Prostate gland (tissue), 2 donors: ENCODE results near the gene ZNF516. TPM values are rescaled to one million over a fixed set of nuclear protein-coding genes. Genes with fewer than 3 reads are reported as not detected.
A peak's percentile ranks its signal among the peaks of the same experiment; 100 is the strongest.

Experiments used
- DNase-seq: peaks from one replicate; pipeline ENCODE4 v3.0.0-alpha.2; 2019; ENCODE audit warnings: low spot score
- H3K27ac ChIP-seq, 2 donors: fragments of 200-600 bp; sonication (generic); 2 replicates each; pipeline ENCODE4 v1.5.1; 2017 to 2019
- H3K27me3 ChIP-seq: fragments of 200-600 bp; sonication (generic); replicated peaks from 2 replicates; pipeline ENCODE4 v1.5.1; 2019; ENCODE audit not compliant: insufficient read depth
- H3K36me3 ChIP-seq, 2 donors: fragments of 200-600 bp; sonication (generic); 1 replicate in 1 of 2; 2 replicates in 1 of 2; pipeline versions ENCODE4 v1.5.1 to v1.8.1; 2017 to 2019
- H3K4me1 ChIP-seq: fragments of 200-600 bp; sonication (generic); replicated peaks from 2 replicates; pipeline ENCODE4 v1.5.1; 2019
- H3K4me3 ChIP-seq, 2 donors: fragments of 200-600 bp; sonication (generic); 2 replicates each; pipeline ENCODE4 v1.5.1; 2017 to 2019
- H3K9me3 ChIP-seq: fragments of 200-600 bp; sonication (generic); 2 replicates; pipeline ENCODE4 v1.5.1; 2017
- POLR2A ChIP-seq: fragments of 450-650 bp; IDR thresholded peaks from one replicate; pipeline ENCODE4 v1.6.1; 2016; ENCODE audit warnings: antibody characterized with exemption, mild to moderate bottlenecking
- POLR2AphosphoS5 ChIP-seq: sonication (generic); formaldehyde crosslinking; IDR thresholded peaks from one replicate; pipeline ENCODE4 v1.6.1; 2017; ENCODE audit warnings: antibody characterized with exemption
- WGBS: methylation state at CpG from one replicate; pipeline ENCODE4 v1.1.5; 2018; 5-methylcytosine and 5-hydroxymethylcytosine counted together
- intact Hi-C: fragments of 100-400 bp; cut with DNase I; formaldehyde crosslinking; loops from one replicate; pipeline ENCODE4 v1.14.2; 2022
- total RNA-seq, 2 donors: library from RNA; depleted of rRNA; stranded (reverse); fragments of >200 nt; gene quantifications; one replicate each; pipeline ENCODE4 v1.1.0, GENCODE V29; 2016
- TF ChIP-seq, protein P1 (sequence below), 4 experiments: fragments of 200-600 bp in 2 of 4; fragments of 450-650 bp in 2 of 4; sonication (generic) in 2 of 4; IDR thresholded peaks; 1 replicate in 3 of 4; 2 replicates in 1 of 4; pipeline ENCODE4 v1.5.1; 2016 to 2019; ENCODE audit warnings: antibody characterized with exemption in 4 of 4, mild to moderate bottlenecking in 2 of 4, moderate library complexity in 2 of 4

ZNF516 gene
- total RNA-seq, 2 donors from 2014 or later: 25.0 to 158 TPM

GRCh38 chr18:76495435-76496193, 572 bp upstream of the ZNF516 start:
- Histone ChIP-seq H3K4me1 (no peaks in the 10 kb centered on the region), H3K27me3 (no peaks in the 10 kb centered on the region), H3K9me3 (no peaks in the 10 kb centered on the region), H3K4me3 (peak overlapping the region; percentile 69 to 86), H3K36me3 (no peaks in the 10 kb centered on the region), H3K27ac (peak overlapping the region; percentile 72 to 81)
- intact Hi-C loops: loop anchor here (2.0 to 10.0 kb wide), 3 partner anchors 23 to 189 kb away; no protein-coding TSS in a partner anchor
- WGBS: 0% methylated on average over 41 of the region's 43 CpGs
- TF ChIP-seq, protein P1, sequence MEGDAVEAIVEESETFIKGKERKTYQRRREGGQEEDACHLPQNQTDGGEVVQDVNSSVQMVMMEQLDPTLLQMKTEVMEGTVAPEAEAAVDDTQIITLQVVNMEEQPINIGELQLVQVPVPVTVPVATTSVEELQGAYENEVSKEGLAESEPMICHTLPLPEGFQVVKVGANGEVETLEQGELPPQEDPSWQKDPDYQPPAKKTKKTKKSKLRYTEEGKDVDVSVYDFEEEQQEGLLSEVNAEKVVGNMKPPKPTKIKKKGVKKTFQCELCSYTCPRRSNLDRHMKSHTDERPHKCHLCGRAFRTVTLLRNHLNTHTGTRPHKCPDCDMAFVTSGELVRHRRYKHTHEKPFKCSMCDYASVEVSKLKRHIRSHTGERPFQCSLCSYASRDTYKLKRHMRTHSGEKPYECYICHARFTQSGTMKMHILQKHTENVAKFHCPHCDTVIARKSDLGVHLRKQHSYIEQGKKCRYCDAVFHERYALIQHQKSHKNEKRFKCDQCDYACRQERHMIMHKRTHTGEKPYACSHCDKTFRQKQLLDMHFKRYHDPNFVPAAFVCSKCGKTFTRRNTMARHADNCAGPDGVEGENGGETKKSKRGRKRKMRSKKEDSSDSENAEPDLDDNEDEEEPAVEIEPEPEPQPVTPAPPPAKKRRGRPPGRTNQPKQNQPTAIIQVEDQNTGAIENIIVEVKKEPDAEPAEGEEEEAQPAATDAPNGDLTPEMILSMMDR (IDR thresholded peaks at IDR 0.05): no peak
- TF ChIP-seq POLR2AphosphoS5 (no peak), POLR2A (peak; percentile 41)
- DNase-seq: no peak

DNA sequence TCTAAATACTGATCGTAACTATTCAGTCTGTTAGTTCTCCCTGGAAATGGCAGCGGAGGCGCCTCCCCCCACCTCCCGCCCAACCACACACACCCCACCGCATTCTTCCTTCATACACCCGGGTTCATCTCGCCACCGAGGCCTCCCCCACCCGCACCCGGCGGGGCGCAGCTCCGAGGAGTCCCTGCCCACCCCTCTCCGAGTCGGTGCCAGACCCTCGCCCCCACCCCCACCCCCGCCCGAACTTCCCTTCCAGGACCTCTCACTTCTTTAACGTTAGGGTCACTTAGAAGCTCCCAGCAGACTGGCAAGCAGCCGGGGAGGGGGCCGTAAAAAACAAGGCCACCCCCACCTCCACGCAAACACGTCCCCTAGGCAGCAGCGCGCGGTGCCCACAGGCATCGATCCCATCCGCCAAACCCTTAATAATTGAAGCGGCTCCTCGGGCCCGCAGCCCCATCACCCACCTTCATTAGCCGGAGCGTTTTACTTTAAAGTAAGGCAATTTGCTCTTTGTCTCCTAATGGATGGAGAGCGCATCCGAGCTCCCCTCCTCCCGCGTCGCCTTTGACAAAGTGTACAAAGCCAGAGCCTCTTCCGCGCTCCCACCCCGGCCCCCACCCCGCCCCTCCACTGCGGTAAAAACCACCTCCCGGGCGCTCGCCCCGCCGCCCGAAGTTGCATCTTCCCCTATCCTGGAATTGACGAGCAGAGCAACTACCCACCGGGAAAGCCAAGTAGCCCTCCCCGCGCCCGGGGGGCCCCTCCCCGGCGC, 624 bp downstream of the ZNF516 start:
- Histone ChIP-seq H3K36me3 (no peaks in the 10 kb centered on the region), H3K27me3 (no peaks in the 10 kb centered on the region), H3K4me3 (peak overlapping the region; percentile 69 to 86), H3K4me1 (no peaks in the 10 kb centered on the region), H3K9me3 (no peaks in the 10 kb centered on the region), H3K27ac (peak overlapping the region; percentile 84 to 91)
- intact Hi-C loops: loop anchor here (5.0 to 10.0 kb wide), 3 partner anchors 47 to 190 kb away; no protein-coding TSS in a partner anchor
- under 1% methylated on average over 49 of the region's 56 CpGs for WGBS
- no peak for TF ChIP-seq POLR2AphosphoS5
- TF ChIP-seq, protein P1 (IDR thresholded peaks at IDR 0.05): no peak
- no peak for TF ChIP-seq POLR2A
- no peak for DNase-seq

DNA sequence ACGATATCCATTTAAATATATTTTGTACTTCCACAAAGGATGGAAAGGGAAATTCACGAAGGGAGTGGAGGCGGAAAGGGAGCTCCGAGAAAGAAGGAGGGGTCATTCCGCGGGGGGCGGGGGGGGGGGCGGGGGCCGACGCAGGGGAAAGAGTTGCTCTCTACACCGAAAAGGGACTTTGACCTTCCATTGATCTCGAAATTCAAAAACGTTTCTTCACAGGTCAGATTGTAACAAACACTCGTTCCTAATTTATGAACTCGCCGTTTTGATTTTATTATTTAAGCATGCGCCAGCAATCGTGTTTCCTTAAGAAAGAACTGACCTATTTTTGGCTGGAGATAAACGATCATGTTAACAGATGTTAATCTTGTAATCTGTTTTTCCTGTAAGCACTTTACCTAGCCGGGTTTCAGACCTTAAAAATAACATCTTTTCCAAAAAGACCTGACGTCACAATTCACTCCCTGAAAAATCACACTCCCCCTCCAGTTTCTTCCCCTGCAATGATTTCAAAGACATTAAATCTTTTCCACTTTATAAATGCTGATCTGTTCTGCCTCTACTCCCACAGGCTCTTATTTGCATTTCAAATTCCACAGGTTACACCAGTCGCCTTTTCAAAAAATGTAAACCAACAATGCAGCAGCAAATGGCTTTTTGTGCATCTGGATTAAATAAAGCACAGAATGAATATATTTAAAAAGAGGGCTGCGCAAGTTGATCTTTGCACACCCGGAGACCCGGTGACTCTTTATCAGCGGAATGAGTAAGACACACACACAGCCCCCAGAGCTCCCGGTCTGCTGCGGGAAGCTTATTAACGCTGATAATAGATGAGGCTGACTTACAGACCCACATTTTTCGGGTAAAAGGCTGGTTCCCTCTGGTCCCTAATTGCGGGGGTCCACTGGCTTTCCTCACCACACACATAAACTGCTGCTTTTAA, 1.6 kb downstream of the ZNF516 start:
- TF ChIP-seq, protein P1 (IDR thresholded peaks at IDR 0.05): no peak
- no peak for TF ChIP-seq POLR2A
- no peak for TF ChIP-seq POLR2AphosphoS5
- under 1% methylated on average over 31 of the region's 31 CpGs for WGBS
- intact Hi-C loops: loop anchor here (5.0 to 10.0 kb wide), 3 partner anchors 46 to 191 kb away; no protein-coding TSS in a partner anchor
- Histone ChIP-seq H3K9me3 (no peaks in the 10 kb centered on the region), H3K36me3 (no peaks in the 10 kb centered on the region), H3K27me3 (no peaks in the 10 kb centered on the region), H3K4me3 (peak overlapping the region; percentile 69 to 86), H3K27ac (peak overlapping the region; percentile 84 to 91), H3K4me1 (no peaks in the 10 kb centered on the region)
- no peak for DNase-seq

DNA sequence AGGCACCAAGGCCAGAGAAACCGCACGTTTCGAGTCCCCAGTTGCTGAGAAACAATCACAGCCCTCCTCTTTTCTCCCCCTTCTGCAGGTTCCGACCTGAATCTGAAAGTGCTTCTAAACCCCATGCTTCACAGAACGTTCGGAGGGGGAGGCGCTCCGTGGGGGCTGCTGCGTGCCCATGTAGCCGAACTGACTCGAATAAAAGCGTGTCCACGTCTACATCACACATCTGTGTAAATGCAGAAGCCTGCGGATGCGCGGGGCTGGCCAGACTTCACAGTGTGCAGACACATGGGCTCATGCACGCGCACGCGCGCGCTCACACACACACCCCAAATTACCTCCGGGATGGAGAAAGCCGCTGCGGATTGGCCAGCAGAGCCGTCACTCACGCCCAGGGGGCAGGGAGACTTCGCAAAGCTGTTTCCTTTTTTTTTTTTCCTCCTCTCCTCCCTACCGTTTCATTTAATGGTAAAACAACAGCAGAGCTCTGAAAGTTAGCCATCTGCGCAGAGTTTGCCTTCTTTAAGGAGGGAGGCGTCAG, 2.3 kb downstream of the ZNF516 start:
- Histone ChIP-seq H3K27ac (peak overlapping the region; percentile 84 to 91), H3K4me1 (no peaks in the 10 kb centered on the region), H3K9me3 (no peaks in the 10 kb centered on the region), H3K27me3 (no peaks in the 10 kb centered on the region), H3K36me3 (no peaks in the 10 kb centered on the region), H3K4me3 (peak overlapping the region; percentile 69 to 86)
- peak; percentile 55 for TF ChIP-seq POLR2A
- peak; percentile 82 for TF ChIP-seq POLR2AphosphoS5
- TF ChIP-seq, protein P1 (IDR thresholded peaks at IDR 0.05): no peak
- peak; percentile 99 for DNase-seq
- intact Hi-C loops: loop anchor here (5.0 to 10.0 kb wide), 3 partner anchors 45 to 192 kb away; no protein-coding TSS in a partner anchor
- under 1% methylated on average over 31 of the region's 31 CpGs for WGBS
